GM13977 (cell line): ENCODE results near the gene HDAC10.
"Not testable (repeated sequence)": the region's sequence is repeated elsewhere in the genome, so short reads cannot be mapped to it uniquely, and the experiment has no call there.

Experiments
- DNase-seq: peaks from one replicate; pipeline ENCODE4 v3.0.0; 2012; ENCODE audit warnings: low spot score
- in situ Hi-C: fragments of 300-500 bp; cut with MboI; formaldehyde crosslinking; loops from one replicate; pipeline ENCODE4 v1.12.0; 2022; ENCODE audit warnings: low sequenced_read_pairs, low pct_unique_long_range_greater_than_20kb, mixed read lengths, inconsistent platforms; ENCODE audit not compliant: unreplicated experiment
- TF ChIP-seq, protein P1 (sequence below): IDR thresholded peaks from 2 replicates; pipeline ENCODE4 v1.5.1; 2012; ENCODE audit warnings: mild to moderate bottlenecking, control low read depth; ENCODE audit not compliant: insufficient read depth; ENCODE audit errors: extremely low read depth, missing control alignments

The HDAC10 gene

GRCh38 chr22:50205781-50206569 lies 45.1 kb downstream of the HDAC10 start:
- DNase-seq, result no peak
- in situ Hi-C loops, result loop anchor here (10.0 kb wide), 1 partner anchor 61 kb away; no protein-coding TSS in a partner anchor
- TF ChIP-seq, protein P1, sequence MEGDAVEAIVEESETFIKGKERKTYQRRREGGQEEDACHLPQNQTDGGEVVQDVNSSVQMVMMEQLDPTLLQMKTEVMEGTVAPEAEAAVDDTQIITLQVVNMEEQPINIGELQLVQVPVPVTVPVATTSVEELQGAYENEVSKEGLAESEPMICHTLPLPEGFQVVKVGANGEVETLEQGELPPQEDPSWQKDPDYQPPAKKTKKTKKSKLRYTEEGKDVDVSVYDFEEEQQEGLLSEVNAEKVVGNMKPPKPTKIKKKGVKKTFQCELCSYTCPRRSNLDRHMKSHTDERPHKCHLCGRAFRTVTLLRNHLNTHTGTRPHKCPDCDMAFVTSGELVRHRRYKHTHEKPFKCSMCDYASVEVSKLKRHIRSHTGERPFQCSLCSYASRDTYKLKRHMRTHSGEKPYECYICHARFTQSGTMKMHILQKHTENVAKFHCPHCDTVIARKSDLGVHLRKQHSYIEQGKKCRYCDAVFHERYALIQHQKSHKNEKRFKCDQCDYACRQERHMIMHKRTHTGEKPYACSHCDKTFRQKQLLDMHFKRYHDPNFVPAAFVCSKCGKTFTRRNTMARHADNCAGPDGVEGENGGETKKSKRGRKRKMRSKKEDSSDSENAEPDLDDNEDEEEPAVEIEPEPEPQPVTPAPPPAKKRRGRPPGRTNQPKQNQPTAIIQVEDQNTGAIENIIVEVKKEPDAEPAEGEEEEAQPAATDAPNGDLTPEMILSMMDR, result no peak

GRCh38 chr22:50204998-50205397 lies 46.1 kb downstream of the HDAC10 start:
- not testable (repeated sequence) for DNase-seq
- in situ Hi-C loops, result loop anchor here (10.0 kb wide), 1 partner anchor 60 kb away; no protein-coding TSS in a partner anchor

DNA sequence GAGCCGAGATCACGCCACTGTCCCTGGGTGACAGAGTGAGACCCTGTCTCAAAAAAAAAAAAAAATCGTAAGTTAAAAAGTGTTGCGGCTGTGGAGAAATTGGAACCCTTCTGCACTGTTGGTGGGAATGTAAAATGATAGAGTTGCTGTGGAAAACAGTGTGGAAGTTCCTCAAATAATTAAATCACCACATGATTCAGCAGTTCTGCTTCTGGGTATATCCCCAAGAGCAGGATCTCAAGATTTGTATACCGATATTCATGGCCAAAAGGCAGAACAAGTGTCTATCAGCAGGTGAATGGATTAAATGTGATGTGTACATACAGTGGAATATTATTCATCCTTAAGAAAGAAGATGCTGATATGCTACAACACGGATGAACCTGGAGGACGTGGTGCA lies 46.5 kb downstream of the HDAC10 start:
- TF ChIP-seq, protein P1, result no peak
- no peak for DNase-seq
- in situ Hi-C loops, result loop anchor here (10.0 kb wide), 1 partner anchor 60 kb away; no protein-coding TSS in a partner anchor

- DNase-seq, result no peak
- TF ChIP-seq, protein P1, result no peak
- in situ Hi-C loops, result loop anchor here (10.0 kb wide), 1 partner anchor 58 kb away; no protein-coding TSS in a partner anchor
These were observed 47.8 kb downstream of the HDAC10 start for GRCh38 chr22:50203288-50203687.

DNA sequence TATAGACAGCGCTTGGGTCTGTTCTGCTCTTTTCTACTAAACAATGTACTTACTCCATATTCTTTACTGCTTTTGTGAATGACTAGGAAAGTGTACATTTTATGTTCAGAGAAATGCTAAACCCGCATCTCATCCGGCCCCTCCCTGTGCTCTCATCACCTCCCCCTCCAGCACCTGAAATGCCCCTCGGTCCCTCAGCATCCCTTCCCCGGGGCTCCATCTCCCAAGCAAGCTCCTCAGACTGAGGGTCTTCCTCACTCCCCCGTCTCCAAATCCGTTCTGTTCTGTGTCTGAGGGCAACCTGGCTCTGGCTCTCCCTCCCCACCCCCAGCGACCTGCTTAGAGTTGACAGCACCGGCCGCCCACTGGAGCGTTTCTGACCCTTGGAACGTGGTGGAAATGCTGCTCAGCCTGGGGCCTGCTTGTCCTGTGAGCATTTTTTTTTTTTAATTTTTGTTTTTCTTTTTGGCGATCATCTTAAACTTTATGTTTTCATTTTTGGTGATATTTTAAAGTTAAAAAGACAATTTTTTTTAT lies 48.9 kb downstream of the HDAC10 start:
- in situ Hi-C loops, result loop anchor here (10.0 kb wide), 1 partner anchor 57 kb away; no protein-coding TSS in a partner anchor
- no peak for DNase-seq
- TF ChIP-seq, protein P1, result no peak

- in situ Hi-C loops, result loop anchor here (10.0 kb wide), 1 partner anchor 57 kb away; no protein-coding TSS in a partner anchor
- DNase-seq, result no peak
- TF ChIP-seq, protein P1, result no peak
These were observed 49.6 kb downstream of the HDAC10 start for GRCh38 chr22:50201191-50202129.
